Kidney epithelial cell (primary cell): ENCODE results near the gene SERPIND1. TPM values are rescaled to one million over a fixed set of nuclear protein-coding genes. Genes with fewer than 3 reads are reported as not detected.
"Not testable (repeated sequence)": the region's sequence is repeated elsewhere in the genome, so short reads cannot be mapped to it uniquely, and the experiment has no call there.

Source experiments
- DNase-seq: peaks from one replicate; pipeline ENCODE4 v3.0.0-alpha.2; 2010; ENCODE audit warnings: low read depth
- H3K27me3 ChIP-seq: 2 replicates; pipeline ENCODE4 v1.6.0; 2011; ENCODE audit warnings: low read length; ENCODE audit not compliant: control insufficient read depth, insufficient read depth
- H3K36me3 ChIP-seq: 2 replicates; pipeline ENCODE4 v1.5.1; 2011; ENCODE audit warnings: low read length; ENCODE audit not compliant: control insufficient read depth, insufficient read depth
- H3K4me3 ChIP-seq: 2 replicates; pipeline ENCODE4 v1.5.1; 2011; ENCODE audit warnings: low read depth, mild to moderate bottlenecking, control low read depth, low read length
- CTCF ChIP-seq: IDR thresholded peaks from 2 replicates; pipeline ENCODE4 v1.5.1; 2011; ENCODE audit warnings: mild to moderate bottlenecking, moderate library complexity, low read length, control low read depth, inconsistent platforms; ENCODE audit not compliant: insufficient read depth, poor library complexity, severe bottlenecking
- total RNA-seq: library from RNA; depleted of rRNA; stranded (reverse); fragments of >200 nt; gene quantifications from 2 replicates; pipeline ENCODE4 v1.2.3, GENCODE V29; 2015

Gene SERPIND1
- total RNA-seq, 1 donor from 2014 or later, result not detected

- no peaks in the 10 kb centered on the region for H3K36me3 ChIP-seq
- TF ChIP-seq CTCF, result no peak
- no peak overlapping the region for H3K4me3 ChIP-seq
- no peaks in the 10 kb centered on the region for H3K27me3 ChIP-seq
- DNase-seq, result no peak
Measured at GRCh38 chr22:20729194-20729593, 44.7 kb upstream of the SERPIND1 start.

GRCh38 chr22:20732431-20732830 lies 41.5 kb upstream of the SERPIND1 start:
- not testable (repeated sequence) for H3K27me3 ChIP-seq, H3K36me3 ChIP-seq, H3K4me3 ChIP-seq, DNase-seq

GRCh38 chr22:20735356-20736162 lies 38.4 kb upstream of the SERPIND1 start:
- not testable (repeated sequence) for H3K4me3 ChIP-seq, DNase-seq, H3K36me3 ChIP-seq, H3K27me3 ChIP-seq

GRCh38 chr22:20736891-20737290 lies 37.0 kb upstream of the SERPIND1 start:
- H3K27me3 ChIP-seq, H3K36me3 ChIP-seq, H3K4me3 ChIP-seq, DNase-seq: not testable (repeated sequence)

- no peak for TF ChIP-seq CTCF
- no peaks in the 10 kb centered on the region for H3K27me3 ChIP-seq
- H3K4me3 ChIP-seq, result no peak overlapping the region
- peaks cover 1% of the 10 kb centered on the region for H3K36me3 ChIP-seq
- no peak for DNase-seq
Measured at GRCh38 chr22:20738394-20739089, 35.4 kb upstream of the SERPIND1 start.

- no peak overlapping the region for H3K4me3 ChIP-seq
- peaks cover 1% of the 10 kb centered on the region for H3K36me3 ChIP-seq
- TF ChIP-seq CTCF, result no peak
- DNase-seq, result no peak
- no peaks in the 10 kb centered on the region for H3K27me3 ChIP-seq
Measured at GRCh38 chr22:20740222-20740951, 33.5 kb upstream of the SERPIND1 start.

- no peaks in the 10 kb centered on the region for H3K27me3 ChIP-seq
- TF ChIP-seq CTCF, result no peak
- no peak for DNase-seq
- H3K4me3 ChIP-seq, result no peak overlapping the region
- H3K36me3 ChIP-seq, result peaks cover 1% of the 10 kb centered on the region
Measured at GRCh38 chr22:20741008-20741633, 32.8 kb upstream of the SERPIND1 start.
